ENCODE data around the gene CD46. TPM values are rescaled to one million over a fixed set of nuclear protein-coding genes. Genes with fewer than 3 reads are reported as not detected.

CD46 gene
- 136 and 165 TPM in 2 replicates for total RNA-seq

DNA sequence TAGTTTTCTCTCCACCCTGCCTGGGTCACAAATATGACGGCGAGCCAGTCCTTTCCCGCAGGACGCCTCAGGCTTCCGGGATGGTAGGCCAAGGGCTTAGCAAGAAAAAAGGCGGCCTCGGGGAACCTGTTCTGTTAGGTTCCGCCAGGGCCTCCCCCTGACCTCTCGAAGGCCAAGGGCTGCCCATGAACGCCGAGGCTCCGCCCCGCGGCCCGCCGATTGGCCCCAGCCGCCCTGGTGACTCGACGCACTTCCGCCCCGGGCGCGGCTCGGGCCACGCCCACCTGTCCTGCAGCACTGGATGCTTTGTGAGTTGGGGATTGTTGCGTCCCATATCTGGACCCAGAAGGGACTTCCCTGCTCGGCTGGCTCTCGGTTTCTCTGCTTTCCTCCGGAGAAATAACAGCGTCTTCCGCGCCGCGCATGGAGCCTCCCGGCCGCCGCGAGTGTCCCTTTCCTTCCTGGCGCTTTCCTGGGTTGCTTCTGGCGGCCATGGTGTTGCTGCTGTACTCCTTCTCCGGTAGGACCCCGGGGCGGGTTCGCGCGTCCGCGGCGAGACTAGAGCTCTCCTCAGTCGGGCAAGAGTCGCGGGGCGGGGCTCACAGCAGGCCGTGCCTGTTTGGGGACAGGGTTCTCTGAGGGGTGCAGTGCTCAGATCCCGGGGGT lies at the start of gene CD46:
CD46 (plus strand) TSS at position 265 of the 666 bp plus-strand sequence; CDS start at position 424, 159 bp downstream.

Other genes starting within 250 kb of the CD46 start
- gene CR1L, start 106.9 kb upstream of the CD46 start, total RNA-seq: not detected in 2 replicates
- 0.13 and 0.39 TPM in 2 replicates for gene CD34, start 159.1 kb downstream of the CD46 start, total RNA-seq

All from smooth muscle cell of the pulmonary artery (primary cell).